H9 (cell line): ENCODE results near the gene ATG2A. TPM values are rescaled to one million over a fixed set of nuclear protein-coding genes. Genes with fewer than 3 reads are reported as not detected.

Source experiments
- DNase-seq: peaks from one replicate; pipeline ENCODE4 v3.0.0-alpha.2; 2017
- H2AFZ ChIP-seq: one replicate; pipeline ENCODE4 v1.6.1; 2013; ENCODE audit warnings: mild to moderate bottlenecking, low read length, control low read depth, moderate library complexity
- H2AK5ac ChIP-seq: 2 replicates; pipeline ENCODE4 v1.6.1; 2013; ENCODE audit warnings: low read length, control low read depth, mixed read lengths; ENCODE audit not compliant: insufficient read length
- H2BK120ac ChIP-seq: one replicate; pipeline ENCODE4 v1.6.1; 2013; ENCODE audit warnings: low read depth, mild to moderate bottlenecking, low read length, control low read depth, inconsistent platforms; ENCODE audit not compliant: poor library complexity, severe bottlenecking
- H2BK12ac ChIP-seq: 2 replicates; pipeline ENCODE4 v1.6.1; 2013; ENCODE audit warnings: low read length, control low read depth, mixed read lengths, low read depth; ENCODE audit not compliant: insufficient read length
- H2BK15ac ChIP-seq: 2 replicates; pipeline ENCODE4 v1.6.1; 2013; ENCODE audit warnings: low read depth, low read length, control low read depth
- H2BK20ac ChIP-seq: one replicate; pipeline ENCODE4 v1.6.1; 2013; ENCODE audit warnings: low read depth, mild to moderate bottlenecking, low read length, control low read depth, inconsistent platforms; ENCODE audit not compliant: poor library complexity, severe bottlenecking
- H2BK5ac ChIP-seq: 2 replicates; pipeline ENCODE4 v1.6.1; 2013; ENCODE audit warnings: low read length, control low read depth, mixed read lengths; ENCODE audit not compliant: insufficient read length
- H3K14ac ChIP-seq: 2 replicates; pipeline ENCODE4 v1.6.1; 2013; ENCODE audit warnings: low read length, control low read depth; ENCODE audit not compliant: insufficient read depth
- H3K18ac ChIP-seq: 2 replicates; pipeline ENCODE4 v1.6.1; 2013; ENCODE audit warnings: low read depth, mild to moderate bottlenecking, mixed read lengths, low read length, control low read depth; ENCODE audit not compliant: insufficient read length
- H3K23ac ChIP-seq: 2 replicates; pipeline ENCODE4 v1.6.1; 2013; ENCODE audit warnings: low read length, control low read depth, mixed read lengths, low read depth; ENCODE audit not compliant: insufficient read length
- H3K23me2 ChIP-seq: 2 replicates; pipeline ENCODE4 v1.6.1; 2013; ENCODE audit warnings: low read depth, mild to moderate bottlenecking, mixed read lengths, low read length, control low read depth; ENCODE audit not compliant: insufficient read length, poor library complexity, severe bottlenecking
- H3K27ac ChIP-seq: 2 replicates; pipeline ENCODE4 v1.5.1; 2013; ENCODE audit warnings: low read length, control low read depth, mixed read lengths, low read depth; ENCODE audit not compliant: insufficient read length
- H3K27me3 ChIP-seq: 2 replicates; pipeline ENCODE4 v1.6.1; 2013; ENCODE audit warnings: low read length, control low read depth, inconsistent platforms; ENCODE audit not compliant: insufficient read depth
- H3K4ac ChIP-seq: 2 replicates; pipeline ENCODE4 v1.6.1; 2013; ENCODE audit warnings: low read depth, mild to moderate bottlenecking, control low read depth, inconsistent platforms, low read length, moderate library complexity
- H3K4me1 ChIP-seq: 2 replicates; pipeline ENCODE4 v1.6.1; 2013; ENCODE audit warnings: low read length, control low read depth, inconsistent platforms; ENCODE audit not compliant: insufficient read depth
- H3K4me2 ChIP-seq: 2 replicates; pipeline ENCODE4 v1.6.1; 2013; ENCODE audit warnings: low read length, control low read depth, mixed read lengths; ENCODE audit not compliant: insufficient read length, insufficient read depth
- H3K56ac ChIP-seq: 2 replicates; pipeline ENCODE4 v1.6.1; 2013; ENCODE audit warnings: low read depth, mild to moderate bottlenecking, mixed read lengths, low read length, control low read depth; ENCODE audit not compliant: insufficient read length
- H3K79me1 ChIP-seq: 2 replicates; pipeline ENCODE4 v1.6.1; 2013; ENCODE audit warnings: low read depth, mild to moderate bottlenecking, moderate library complexity, low read length, control low read depth, inconsistent platforms; ENCODE audit not compliant: insufficient read depth, poor library complexity, severe bottlenecking
- H3K79me2 ChIP-seq: 2 replicates; pipeline ENCODE4 v1.6.1; 2013; ENCODE audit warnings: low read length, control low read depth, inconsistent platforms; ENCODE audit not compliant: insufficient read depth
- H3K9ac ChIP-seq: 2 replicates; pipeline ENCODE4 v1.6.1; 2013; ENCODE audit warnings: low read length, control low read depth, mixed read lengths; ENCODE audit not compliant: insufficient read length; ENCODE audit errors: extremely low read depth
- H3K9me3 ChIP-seq: one replicate; pipeline ENCODE4 v1.6.1; 2013; ENCODE audit warnings: low read depth, low read length, inconsistent platforms; ENCODE audit not compliant: control insufficient read depth
- H3T11ph ChIP-seq: one replicate; pipeline ENCODE4 v1.6.1; 2013; ENCODE audit warnings: mild to moderate bottlenecking, low read length, control low read depth, inconsistent platforms
- H4K20me1 ChIP-seq: one replicate; pipeline ENCODE4 v1.6.1; 2013; ENCODE audit not compliant: control insufficient read depth, insufficient read length, insufficient read depth
- H4K5ac ChIP-seq: 2 replicates; pipeline ENCODE4 v1.6.1; 2013; ENCODE audit warnings: low read depth, mild to moderate bottlenecking, mixed read lengths, low read length, control low read depth; ENCODE audit not compliant: insufficient read length
- H4K8ac ChIP-seq: replicated peaks from 2 replicates; pipeline ENCODE4 v1.6.1; 2013; ENCODE audit warnings: low read length, control low read depth, mixed read lengths, low read depth; ENCODE audit not compliant: insufficient read length
- H4K91ac ChIP-seq: 2 replicates; pipeline ENCODE4 v1.6.1; 2013; ENCODE audit warnings: low read depth, mild to moderate bottlenecking, moderate library complexity, mixed read lengths, low read length, control low read depth; ENCODE audit not compliant: insufficient read length
- H3K27ac Mint-ChIP-seq, 3 experiments: 2 replicates in 2 of 3; 3 replicates in 1 of 3; pipeline ENCODE4 v1.8.0; 2020 to 2021; ENCODE audit warnings: mixed read lengths in 3 of 3, mild to moderate bottlenecking in 1 of 3, moderate library complexity in 1 of 3
- H3K27me3 Mint-ChIP-seq: 2 replicates; pipeline ENCODE4 v1.8.0; 2021; ENCODE audit warnings: low read depth, mild to moderate bottlenecking, moderate library complexity, mixed read lengths
- H3K36me3 Mint-ChIP-seq, 3 experiments: 2 replicates in 2 of 3; 3 replicates in 1 of 3; pipeline ENCODE4 v1.8.0; 2020 to 2021; ENCODE audit warnings: low read depth in 3 of 3, mixed read lengths in 3 of 3; ENCODE audit not compliant: insufficient read depth in 1 of 3
- H3K4me1 Mint-ChIP-seq, 2 experiments: 2 replicates each; pipeline ENCODE4 v1.8.0; 2020; ENCODE audit warnings: mixed read lengths in 2 of 2
- H3K4me3 Mint-ChIP-seq, 2 experiments: 2 replicates in 1 of 2; 3 replicates in 1 of 2; pipeline ENCODE4 v1.8.0; 2020 to 2021; ENCODE audit warnings: mild to moderate bottlenecking in 2 of 2, mixed read lengths in 2 of 2, moderate library complexity in 1 of 2
- H3K9me3 Mint-ChIP-seq, 2 experiments: 2 replicates in 1 of 2; 3 replicates in 1 of 2; pipeline ENCODE4 v1.8.0; 2020; ENCODE audit warnings: mild to moderate bottlenecking in 2 of 2, mixed read lengths in 2 of 2, moderate library complexity in 1 of 2
- WGBS: extraction: QIAGEN DNeasy Blood & Tissue Kit; methylation state at CpG from one replicate; pipeline ENCODE4 v1.1.7; 2013; ENCODE audit warnings: missing lambda C conversion rate, low lambda C conversion rate, mixed read lengths; ENCODE audit not compliant: insufficient read length; ENCODE audit errors: extremely low coverage; 5-methylcytosine and 5-hydroxymethylcytosine counted together
- total RNA-seq: library from RNA; stranded (reverse); gene quantifications from 2 replicates; pipeline ENCODE4 v1.2.1, GENCODE V29; 2021
- TF ChIP-seq, protein P1 (sequence below): fragments of 200-600 bp; sonication (generic); conservative IDR thresholded peaks from 3 replicates; pipeline ENCODE4 v1.8.0; 2021; ENCODE audit warnings: antibody characterized with exemption, mild to moderate bottlenecking

Gene ATG2A
- total RNA-seq, 1 experiment from 2014 or later, result 21.3 TPM

DNA sequence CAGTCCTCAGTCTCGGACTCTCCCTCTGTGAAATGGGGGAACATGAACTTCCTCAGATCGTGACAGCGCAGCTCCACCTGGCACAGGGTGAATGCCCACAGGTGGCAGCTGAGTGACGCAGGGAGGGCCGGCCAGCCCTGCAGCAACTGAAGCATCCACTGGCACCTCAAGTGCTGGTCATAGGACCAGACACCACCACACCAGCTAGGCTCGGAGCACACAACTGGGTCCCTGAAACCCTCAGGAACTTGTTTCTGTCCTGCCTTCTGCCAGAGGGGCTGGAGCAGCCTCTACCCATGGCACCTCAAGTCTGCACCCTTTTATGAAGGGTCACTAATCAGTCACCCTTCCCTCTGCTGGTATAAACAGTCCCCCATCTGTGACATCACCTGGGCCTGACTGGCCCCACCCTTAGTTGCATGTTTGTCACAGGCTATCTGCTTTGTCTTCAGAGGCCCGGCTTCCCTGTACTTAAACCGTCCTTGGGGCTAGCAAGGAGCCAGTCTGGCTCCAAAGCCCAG is 65.1 kb downstream of the ATG2A start:
- Histone ChIP-seq H3K4me1 (no peaks in the 10 kb centered on the region; the same call in 1 of the 2 replicates), H2BK12ac (no peak overlapping the region), H3K9ac (no peak overlapping the region), H3K18ac (no peak overlapping the region), H3K23me2 (no peaks in the 10 kb centered on the region), H2AK5ac (no peak overlapping the region), H3K23ac (no peak overlapping the region), H4K5ac (no peak overlapping the region), H3K56ac (no peak overlapping the region), H2BK120ac (no peak overlapping the region), H3K79me1 (no peaks in the 10 kb centered on the region), H4K20me1 (no peaks in the 10 kb centered on the region), H4K91ac (no peak overlapping the region), H3K27ac (no peak overlapping the region), H3K4ac (no peak overlapping the region), H3K4me2 (no peak overlapping the region), H3T11ph (no peak overlapping the region), H4K8ac (no peak overlapping the region), H3K9me3 (no peaks in the 10 kb centered on the region), H3K14ac (no peak overlapping the region), H2BK20ac (no peak overlapping the region), H2AFZ (no peak overlapping the region), H3K79me2 (no peaks in the 10 kb centered on the region), H2BK5ac (no peak overlapping the region), H2BK15ac (no peak overlapping the region), H3K27me3 (no peaks in the 10 kb centered on the region)
- H3K4me3 Mint-ChIP-seq, result no peak overlapping the region
- H3K27ac Mint-ChIP-seq, result peak overlapping the region in 1 of 3 experiments; percentile 53; a peak in 3 of 7 replicates
- TF ChIP-seq, protein P1, sequence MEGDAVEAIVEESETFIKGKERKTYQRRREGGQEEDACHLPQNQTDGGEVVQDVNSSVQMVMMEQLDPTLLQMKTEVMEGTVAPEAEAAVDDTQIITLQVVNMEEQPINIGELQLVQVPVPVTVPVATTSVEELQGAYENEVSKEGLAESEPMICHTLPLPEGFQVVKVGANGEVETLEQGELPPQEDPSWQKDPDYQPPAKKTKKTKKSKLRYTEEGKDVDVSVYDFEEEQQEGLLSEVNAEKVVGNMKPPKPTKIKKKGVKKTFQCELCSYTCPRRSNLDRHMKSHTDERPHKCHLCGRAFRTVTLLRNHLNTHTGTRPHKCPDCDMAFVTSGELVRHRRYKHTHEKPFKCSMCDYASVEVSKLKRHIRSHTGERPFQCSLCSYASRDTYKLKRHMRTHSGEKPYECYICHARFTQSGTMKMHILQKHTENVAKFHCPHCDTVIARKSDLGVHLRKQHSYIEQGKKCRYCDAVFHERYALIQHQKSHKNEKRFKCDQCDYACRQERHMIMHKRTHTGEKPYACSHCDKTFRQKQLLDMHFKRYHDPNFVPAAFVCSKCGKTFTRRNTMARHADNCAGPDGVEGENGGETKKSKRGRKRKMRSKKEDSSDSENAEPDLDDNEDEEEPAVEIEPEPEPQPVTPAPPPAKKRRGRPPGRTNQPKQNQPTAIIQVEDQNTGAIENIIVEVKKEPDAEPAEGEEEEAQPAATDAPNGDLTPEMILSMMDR, result no peak
- H3K9me3 Mint-ChIP-seq, result no peaks in the 10 kb centered on the region
- H3K27me3 Mint-ChIP-seq, result no peaks in the 10 kb centered on the region
- WGBS, result no CpG with 5 or more reads among the region's 8 CpGs
- peaks cover 2 to 14% (median 11%) of the 10 kb centered on the region in 3 experiments; a peak in 6 of 7 replicates for H3K36me3 Mint-ChIP-seq
- peaks cover 22 to 23% of the 10 kb centered on the region in 2 experiments for H3K4me1 Mint-ChIP-seq
- DNase-seq, result no peak
